Adipocyte (in vitro differentiated cells): ENCODE data around the gene DHX36.

Experiments
- DNase-seq: peaks from one replicate; pipeline ENCODE4 v3.0.0-alpha.2; 2015; ENCODE audit warnings: low read depth
- H3K27me3 ChIP-seq: replicated peaks from 2 replicates; pipeline ENCODE4 v1.7.0; 2013; ENCODE audit warnings: mild to moderate bottlenecking, low read length, moderate library complexity; ENCODE audit not compliant: control insufficient read depth, insufficient read depth
- H3K36me3 ChIP-seq: 2 replicates; pipeline ENCODE4 v1.7.0; 2013; ENCODE audit warnings: low read length, mild to moderate bottlenecking, moderate library complexity; ENCODE audit not compliant: control insufficient read depth, insufficient read depth, severe bottlenecking
- H3K4me1 ChIP-seq: 2 replicates; pipeline ENCODE4 v1.7.0; 2013; ENCODE audit warnings: mild to moderate bottlenecking, low read length, moderate library complexity; ENCODE audit not compliant: control insufficient read depth, insufficient read depth
- H3K4me3 ChIP-seq: 2 replicates; pipeline ENCODE4 v1.7.0; 2013; ENCODE audit warnings: mild to moderate bottlenecking, low read length, moderate library complexity
- H3K9ac ChIP-seq: 2 replicates; pipeline ENCODE4 v1.7.0; 2013; ENCODE audit warnings: mild to moderate bottlenecking, low read length, moderate library complexity
- H3K9me3 ChIP-seq: 2 replicates; pipeline ENCODE4 v1.7.0; 2013; ENCODE audit warnings: mild to moderate bottlenecking, low read length, moderate library complexity; ENCODE audit not compliant: control insufficient read depth

Gene DHX36

DNA sequence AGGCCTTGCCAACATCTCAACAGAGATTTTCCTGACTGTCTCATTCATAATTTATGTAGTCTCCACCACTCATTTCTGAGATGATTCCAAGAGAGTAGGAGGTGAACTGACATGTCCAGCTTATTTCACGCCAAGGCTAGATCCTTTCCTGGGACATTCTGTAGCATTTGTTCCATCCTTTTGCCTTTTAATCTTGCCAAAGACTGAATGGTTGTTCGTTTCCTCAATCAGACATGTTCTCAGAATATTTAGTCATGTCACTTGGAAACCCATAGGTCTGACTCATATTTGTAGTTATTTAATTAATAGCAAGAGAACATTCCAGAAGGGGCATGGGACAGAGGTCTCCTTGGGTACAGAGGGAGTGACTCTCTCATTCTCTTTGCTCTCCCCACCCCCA lies 80.9 kb downstream of the DHX36 start:
- Histone ChIP-seq H3K27me3 (no peaks in the 10 kb centered on the region), H3K9ac (peak overlapping the region; percentile 56), H3K36me3 (peaks cover 18% of the 10 kb centered on the region), H3K9me3 (no peaks in the 10 kb centered on the region), H3K4me3 (peak overlapping the region; percentile 53), H3K4me1 (peaks cover 32% of the 10 kb centered on the region)
- no peak for DNase-seq

DNA sequence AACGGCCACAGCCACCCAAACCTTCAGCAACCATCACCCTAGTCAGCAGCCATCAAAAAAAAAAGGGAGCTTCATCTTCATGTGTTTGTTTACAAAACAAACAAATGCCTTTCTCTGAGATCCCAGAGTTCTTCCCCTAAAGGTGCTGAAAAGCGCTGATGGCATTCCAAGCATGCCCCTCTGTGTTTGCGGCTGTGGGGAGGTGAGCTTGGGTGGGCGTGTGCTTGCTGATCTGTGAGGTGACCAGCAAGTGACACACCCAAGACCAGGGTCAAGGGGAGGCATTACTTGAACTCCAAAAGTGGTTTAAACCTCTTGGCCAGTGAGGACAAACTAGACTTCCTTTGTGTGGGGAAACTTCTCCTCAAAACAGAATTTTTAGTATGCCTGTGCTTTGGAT lies 81.5 kb downstream of the DHX36 start:
- Histone ChIP-seq H3K9ac (peak overlapping the region; percentile 56), H3K4me3 (peak overlapping the region; percentile 53), H3K36me3 (peaks cover 18% of the 10 kb centered on the region), H3K9me3 (no peaks in the 10 kb centered on the region), H3K27me3 (no peaks in the 10 kb centered on the region), H3K4me1 (peaks cover 32% of the 10 kb centered on the region)
- no peak for DNase-seq

DNA sequence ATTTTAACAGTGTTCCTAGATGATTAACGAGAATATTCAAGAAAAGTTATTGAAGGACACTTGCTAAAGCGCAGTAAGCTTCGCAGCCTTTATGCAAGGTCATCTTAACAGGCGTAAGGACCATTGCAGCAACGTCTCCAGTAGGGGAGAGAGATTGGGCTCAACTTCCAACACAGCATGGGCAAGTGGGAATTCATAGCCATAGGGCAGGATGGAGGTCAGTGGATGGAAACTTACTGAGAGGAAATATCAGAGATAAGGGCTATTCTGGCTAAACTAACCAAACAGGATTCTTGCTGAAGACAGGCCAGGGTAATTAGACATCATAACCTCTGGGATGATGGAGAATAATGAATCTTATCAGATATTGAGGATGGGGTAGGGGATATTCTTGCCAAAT lies 82.8 kb downstream of the DHX36 start:
- Histone ChIP-seq H3K4me3 (no peak overlapping the region), H3K9me3 (no peaks in the 10 kb centered on the region), H3K9ac (no peak overlapping the region), H3K36me3 (peaks cover 15% of the 10 kb centered on the region), H3K27me3 (no peaks in the 10 kb centered on the region), H3K4me1 (peaks cover 35% of the 10 kb centered on the region)
- no peak for DNase-seq

DNA sequence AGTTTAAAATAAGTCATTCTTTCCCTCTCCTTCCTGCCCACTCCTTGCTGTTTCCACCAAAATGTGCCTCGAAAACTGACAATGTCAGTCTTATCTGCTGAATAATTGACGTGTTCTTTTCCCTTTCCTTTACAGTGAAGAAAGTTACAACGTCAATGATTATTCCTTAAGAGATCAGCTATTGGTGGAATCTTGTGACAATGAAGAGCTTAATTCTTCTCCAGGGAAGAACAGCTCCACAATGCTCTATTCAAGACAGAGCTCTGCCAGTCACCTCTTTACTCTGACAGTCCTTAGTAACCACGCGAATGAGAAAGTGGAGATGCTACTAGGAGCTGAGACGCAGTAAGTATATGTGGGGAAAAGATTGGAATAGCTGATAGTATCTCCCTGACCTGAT lies 84.1 kb downstream of the DHX36 start:
- DNase-seq: no peak
- Histone ChIP-seq H3K9me3 (no peaks in the 10 kb centered on the region), H3K4me1 (peaks cover 32% of the 10 kb centered on the region), H3K9ac (no peak overlapping the region), H3K4me3 (no peak overlapping the region), H3K36me3 (peaks cover 15% of the 10 kb centered on the region), H3K27me3 (no peaks in the 10 kb centered on the region)

DNA sequence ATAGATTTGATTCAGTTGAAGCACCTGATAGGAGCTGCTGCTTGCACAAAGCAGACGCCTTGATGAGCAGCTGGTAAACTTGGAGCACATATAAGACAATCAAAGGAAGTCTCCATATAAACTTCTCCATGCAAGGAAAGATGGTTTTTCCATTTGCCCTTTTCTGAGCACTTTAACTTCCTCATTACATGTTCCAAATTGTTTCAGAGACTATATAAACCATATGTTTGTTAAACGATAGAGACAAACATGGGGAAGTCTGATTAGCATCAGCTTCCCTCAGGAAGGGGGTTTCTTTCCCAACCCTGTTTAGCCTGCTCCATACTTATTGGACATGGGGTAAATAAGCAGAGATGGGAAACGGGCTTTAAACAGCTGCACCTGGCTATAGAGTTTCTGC lies 88.0 kb downstream of the DHX36 start:
- H3K4me1 ChIP-seq: peaks cover 3% of the 10 kb centered on the region
- no peak overlapping the region for H3K9ac ChIP-seq
- DNase-seq: no peak
- no peak overlapping the region for H3K4me3 ChIP-seq
- H3K9me3 ChIP-seq: no peaks in the 10 kb centered on the region
- H3K36me3 ChIP-seq: peaks cover 13% of the 10 kb centered on the region
- no peaks in the 10 kb centered on the region for H3K27me3 ChIP-seq

DNA sequence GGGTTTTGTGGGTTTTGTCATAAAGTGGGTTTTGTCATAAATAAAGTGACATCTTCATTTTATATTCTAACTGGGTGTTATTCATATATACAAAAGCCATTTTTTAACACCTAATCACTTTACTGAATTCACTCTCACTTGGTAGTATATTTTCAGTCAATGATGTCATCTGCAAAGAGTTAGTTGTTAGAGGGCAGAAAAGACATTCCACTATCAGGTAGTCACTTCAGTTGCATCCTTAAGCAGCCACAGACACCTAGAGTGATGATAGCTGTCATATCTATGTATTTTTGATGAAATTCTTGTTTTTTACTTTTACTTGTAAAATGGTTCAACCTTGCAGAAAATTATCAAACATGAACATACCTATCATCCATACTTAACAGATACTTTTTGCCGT lies 89.0 kb downstream of the DHX36 start:
- Histone ChIP-seq H3K9me3 (no peaks in the 10 kb centered on the region), H3K36me3 (peaks cover 3% of the 10 kb centered on the region), H3K9ac (no peak overlapping the region), H3K4me1 (peaks cover 3% of the 10 kb centered on the region), H3K27me3 (no peaks in the 10 kb centered on the region), H3K4me3 (no peak overlapping the region)
- no peak for DNase-seq

DNA sequence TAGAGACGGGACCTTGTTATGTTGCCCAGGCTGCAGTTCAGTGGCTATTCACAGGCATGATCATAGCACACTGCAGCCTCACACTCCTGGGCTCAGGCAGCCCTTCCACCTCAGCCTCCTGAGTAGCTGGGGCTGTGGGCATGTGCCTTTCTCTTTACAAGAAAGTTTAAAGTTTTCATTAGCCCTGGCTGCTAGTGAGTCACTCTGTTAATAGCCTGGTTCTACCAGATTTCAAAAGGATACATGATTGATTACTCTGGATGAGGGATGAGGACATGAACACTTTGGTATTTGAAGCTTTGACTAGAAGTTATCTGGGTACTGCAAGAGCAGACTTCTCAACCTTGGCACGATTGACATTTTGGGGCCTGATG lies 95.1 kb downstream of the DHX36 start:
- Histone ChIP-seq H3K27me3 (no peaks in the 10 kb centered on the region), H3K9ac (no peak overlapping the region)
- no peak for DNase-seq

DNA sequence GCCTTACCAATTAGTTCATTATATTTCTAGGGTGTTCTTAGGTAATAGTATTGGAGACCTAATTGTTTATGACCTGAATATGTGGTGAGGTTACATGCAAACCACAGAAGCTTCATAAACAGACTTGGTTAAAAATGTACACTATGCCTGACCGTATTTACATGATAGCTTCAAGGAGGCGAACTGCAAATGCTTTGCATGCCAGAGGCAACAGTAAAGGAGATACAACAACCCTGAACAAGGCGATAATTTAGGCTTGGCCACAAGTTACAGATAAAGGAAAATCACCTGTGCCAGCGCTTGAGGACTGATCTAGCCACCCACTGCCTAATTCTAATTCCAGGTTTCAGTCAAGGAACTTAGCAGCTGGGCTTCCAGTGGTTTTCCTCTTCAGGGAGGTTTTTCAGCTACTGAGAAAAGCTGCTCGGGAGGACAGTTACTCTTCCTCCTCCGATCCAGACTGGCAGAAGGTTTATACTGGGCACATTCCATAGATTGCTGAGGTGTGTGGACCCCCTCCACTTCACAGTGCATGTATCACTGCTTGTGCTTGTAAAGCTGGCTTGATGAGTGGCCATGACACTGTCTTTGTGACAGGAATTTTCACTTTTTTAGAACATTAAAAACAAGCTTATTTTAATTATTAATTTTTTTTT lies 95.6 kb downstream of the DHX36 start:
- Histone ChIP-seq H3K9ac (no peak overlapping the region), H3K4me1 (peaks cover 10% of the 10 kb centered on the region), H3K4me3 (no peak overlapping the region), H3K9me3 (no peaks in the 10 kb centered on the region), H3K36me3 (peaks cover 8% of the 10 kb centered on the region), H3K27me3 (no peaks in the 10 kb centered on the region)
- no peak for DNase-seq

More for the DNA sequence above, 95.1 kb downstream of the DHX36 start:
- peaks cover 9% of the 10 kb centered on the region for H3K4me1 ChIP-seq
- H3K4me3 ChIP-seq: no peak overlapping the region
- H3K36me3 ChIP-seq: peaks cover 8% of the 10 kb centered on the region
- H3K9me3 ChIP-seq: no peaks in the 10 kb centered on the region

DNA sequence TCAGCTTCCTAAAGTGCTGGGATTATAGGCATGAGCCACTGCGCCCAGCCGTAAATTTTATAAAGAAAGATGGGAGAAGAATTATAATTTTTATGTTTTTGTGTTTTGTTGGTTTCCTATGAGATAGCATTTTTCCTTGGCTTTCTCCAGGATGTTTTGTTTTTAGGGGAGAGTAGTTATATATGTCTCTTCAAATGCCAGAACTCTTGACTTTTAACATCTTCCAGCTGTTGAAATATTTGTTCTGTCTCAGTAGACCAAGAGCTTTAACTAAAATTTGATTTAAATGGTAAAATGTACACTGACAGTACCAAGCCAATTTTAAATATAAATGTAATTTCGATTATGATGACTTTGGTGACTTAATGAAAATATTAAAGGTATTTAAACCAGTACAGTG lies 96.8 kb downstream of the DHX36 start:
- Histone ChIP-seq H3K27me3 (no peaks in the 10 kb centered on the region), H3K4me3 (no peak overlapping the region), H3K9me3 (no peaks in the 10 kb centered on the region), H3K36me3 (peaks cover 8% of the 10 kb centered on the region), H3K4me1 (peaks cover 10% of the 10 kb centered on the region), H3K9ac (no peak overlapping the region)
- DNase-seq: no peak

DNA sequence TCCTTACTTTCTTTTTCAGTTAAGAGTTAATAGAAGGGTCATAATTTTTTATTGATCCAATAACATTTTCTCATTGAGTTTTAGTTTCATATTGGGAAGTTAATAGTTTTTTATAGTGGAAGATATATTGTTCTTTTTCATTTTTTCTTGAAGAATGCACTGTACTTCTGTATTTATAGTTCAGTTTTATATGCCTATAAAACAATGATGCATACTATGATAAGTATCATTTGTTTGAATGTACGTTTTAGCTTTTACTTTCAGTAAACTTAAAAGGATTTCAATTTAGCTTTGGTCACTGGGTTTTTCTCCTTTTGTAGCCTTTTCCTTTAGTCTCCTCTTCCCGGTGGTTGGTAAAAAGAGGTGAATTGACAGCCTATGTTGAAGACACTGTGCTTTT lies 98.8 kb downstream of the DHX36 start:
- Histone ChIP-seq H3K36me3 (peaks cover 12% of the 10 kb centered on the region), H3K9ac (no peak overlapping the region), H3K4me1 (peaks cover 10% of the 10 kb centered on the region), H3K27me3 (no peaks in the 10 kb centered on the region), H3K4me3 (no peak overlapping the region), H3K9me3 (no peaks in the 10 kb centered on the region)
- DNase-seq: no peak

DNA sequence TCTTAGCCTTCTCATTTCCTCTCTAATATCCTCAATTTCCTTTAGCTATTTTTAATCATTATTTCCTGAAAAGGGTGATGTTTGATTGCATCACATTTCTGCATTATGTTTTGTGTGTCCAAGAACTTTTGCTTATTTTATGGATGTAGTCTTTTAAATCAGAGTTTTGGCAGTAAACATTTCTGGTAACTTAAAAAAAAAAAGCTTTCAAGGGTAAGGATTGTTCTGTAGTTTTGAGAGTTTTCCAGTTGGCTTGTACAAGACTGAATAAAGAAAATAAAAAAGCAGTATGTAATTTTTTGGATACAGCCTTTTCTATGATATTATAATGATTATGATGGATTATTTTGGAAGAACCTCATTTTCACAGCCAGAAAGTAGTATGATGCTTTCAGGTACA lies 99.4 kb downstream of the DHX36 start:
- Histone ChIP-seq H3K36me3 (peaks cover 12% of the 10 kb centered on the region), H3K27me3 (no peaks in the 10 kb centered on the region), H3K4me3 (no peak overlapping the region), H3K9me3 (no peaks in the 10 kb centered on the region), H3K4me1 (peaks cover 10% of the 10 kb centered on the region), H3K9ac (no peak overlapping the region)
- DNase-seq: no peak

DNA sequence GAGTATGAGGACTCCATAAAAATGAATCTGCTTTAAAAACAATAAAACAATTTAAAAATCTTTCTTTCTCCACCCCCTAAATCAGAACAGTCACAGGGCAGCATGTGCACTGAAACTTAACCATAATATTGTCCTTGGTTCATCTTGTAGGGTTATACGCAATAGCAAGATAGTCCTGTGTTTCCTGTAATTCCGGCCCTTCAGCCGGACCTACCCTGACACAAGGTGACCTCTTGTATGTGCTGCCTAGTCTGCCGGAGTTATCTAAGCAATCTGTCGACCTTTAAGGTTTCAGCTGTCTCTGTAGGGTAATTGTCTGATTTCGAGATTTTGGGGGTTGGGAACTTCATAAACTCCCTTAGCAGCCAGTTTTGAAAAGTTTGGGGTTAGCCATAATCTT lies 99.9 kb downstream of the DHX36 start:
- no peaks in the 10 kb centered on the region for H3K27me3 ChIP-seq
- H3K36me3 ChIP-seq: peaks cover 12% of the 10 kb centered on the region
- no peak for DNase-seq
- no peak overlapping the region for H3K9ac ChIP-seq
- H3K9me3 ChIP-seq: no peaks in the 10 kb centered on the region
- H3K4me1 ChIP-seq: peaks cover 10% of the 10 kb centered on the region
- H3K4me3 ChIP-seq: no peak overlapping the region
